Adrenal gland (tissue), 12 donors: ENCODE measurements around the gene PDCD1. TPM values are rescaled to one million over a fixed set of nuclear protein-coding genes. Genes with fewer than 3 reads are reported as not detected.

Experiments used
- DNase-seq, 7 donors: peaks; one replicate each; pipeline ENCODE4 v3.0.0-alpha.2; 2019 to 2020
- H3K27ac ChIP-seq, 5 donors: fragments of 200-600 bp; sonication (generic) in 4 of 5; 1 replicate in 3 of 5; 2 replicates in 2 of 5; pipeline versions ENCODE4 v1.5.1 to v1.8.0; 2016 to 2020; ENCODE audit warnings: mild to moderate bottlenecking in 1 of 5
- H3K27me3 ChIP-seq: fragments of 200-600 bp; 2 replicates; pipeline ENCODE4 v1.8.0; 2021
- H3K36me3 ChIP-seq, 2 donors: fragments of 200-600 bp; replicated peaks in 1 of 2; 1 replicate in 1 of 2; 2 replicates in 1 of 2; pipeline versions ENCODE4 v1.5.1 to v1.8.0; 2018 to 2022
- H3K4me1 ChIP-seq, 2 donors: fragments of 200-600 bp; replicated peaks in 1 of 2; 1 replicate in 1 of 2; 2 replicates in 1 of 2; pipeline versions ENCODE4 v1.5.1 to v1.8.0; 2018 to 2021
- H3K4me3 ChIP-seq, 4 donors: fragments of 200-600 bp; sonication (generic) in 3 of 4; one replicate each; pipeline ENCODE4 v1.5.1; 2016 to 2018
- H3K9me3 ChIP-seq, 3 donors: fragments of 200-600 bp; sonication (generic) in 1 of 3; replicated peaks in 1 of 3; 1 replicate in 2 of 3; 2 replicates in 1 of 3; pipeline versions ENCODE4 v1.5.1 to v1.8.0; 2016 to 2021
- CTCF ChIP-seq, 6 experiments: fragments of 450-650 bp in 4 of 6; fragments of 200-600 bp in 2 of 6; sonication (generic) in 1 of 6; IDR thresholded peaks; 1 replicate in 5 of 6; 2 replicates in 1 of 6; pipeline versions ENCODE4 v1.5.1 to v1.8.0; 2016 to 2021; ENCODE audit warnings: antibody characterized with exemption in 6 of 6, mild to moderate bottlenecking in 2 of 6, moderate library complexity in 1 of 6
- POLR2A ChIP-seq, 2 donors: fragments of 450-650 bp; IDR thresholded peaks; one replicate each; pipeline ENCODE4 v1.6.1; 2017; ENCODE audit warnings: antibody characterized with exemption in 2 of 2, mild to moderate bottlenecking in 2 of 2, moderate library complexity in 1 of 2
- WGBS, 4 donors: extraction: QIAGEN DNeasy Blood & Tissue Kit in 2 of 4; methylation state at CpG; one replicate each; pipeline versions ENCODE4 v1.1.5 to v1.1.7; 2013 to 2017; 5-methylcytosine and 5-hydroxymethylcytosine counted together
- intact Hi-C, 2 donors: fragments of 100-400 bp; cut with DNase I; formaldehyde crosslinking; loops; one replicate each; pipeline versions ENCODE4 v1.14.1 to v1.15.0; 2022 to 2023
- polyA plus RNA-seq, 3 donors: library from polyadenylated mRNA; stranded (reverse); fragments of 200-250 nt in 2 of 3; fragments of 350-450 nt in 1 of 3; fragmentation: Illumina TruSeq in 1 of 3; extraction: RNeasy Lipid Tissue Mini Kit (QIAGEN cat#74804) in 1 of 3; gene quantifications; one replicate each; pipeline ENCODE4 v1.2.3, GENCODE V29; 2013 to 2014
- total RNA-seq, 9 donors: library from RNA; depleted of rRNA in 4 of 9; stranded (reverse); fragments of >200 nt in 4 of 9; fragments of 120-200 nt in 1 of 9; fragmentation: NEBNext Ultra II Directional in 1 of 9; extraction: Animal tissue kit (Norgen Biotek cat#: 25700) in 1 of 9; gene quantifications; one replicate each; pipeline versions ENCODE4 v1.1.0 to v1.2.4, GENCODE V29; 2013 to 2023
- donor health status: healthy with polysubstance abuse.
- donor health status: Bipolar disorder and iron deficiency.
- donor health status: DM: yes; HTN: yes; CAD: no.
- donor health status: DM: no; HTN: no; CAD: no.
- donor health status: DM: no; HTN: no; CAD: no.
- donor health status: DM: yes; HTN: yes; CAD: no.

PDCD1 gene
- total and polyA plus RNA-seq, 12 donors = 0.23 to 2.0 (median 0.45) TPM; not detected in 4

- whole genome bisulfite sequencing, 4 donors = 84 to 91% (median 89%) methylated on average over 16 to 39 of the region's 39 CpGs
- Histone ChIP-seq H3K4me3 (no peak overlapping the region), H3K27me3 (no peaks in the 10 kb centered on the region), H3K4me1 (no peaks in the 10 kb centered on the region), H3K27ac (no peak overlapping the region), H3K9me3 (no peaks in the 10 kb centered on the region), H3K36me3 (no peaks in the 10 kb centered on the region)
- intact Hi-C loops = no loop called here
- TF ChIP-seq POLR2A (IDR thresholded peaks at IDR 0.05) = no peak
- TF ChIP-seq CTCF (IDR thresholded peaks at IDR 0.05) = no peak
- peak in 3 of 7 donors; percentile 9 to 24 (median 13) for DNase-seq
These were observed 6.3 kb downstream of the PDCD1 start for GRCh38 chr2:241852116-241852980.

- no peak overlapping the region for H3K27ac ChIP-seq
- DNase-seq = peak in 2 of 7 donors; percentile 5 to 34
- H3K4me3 ChIP-seq = no peak overlapping the region
- H3K9me3 ChIP-seq = no peaks in the 10 kb centered on the region
- H3K4me1 ChIP-seq = no peaks in the 10 kb centered on the region
- no peaks in the 10 kb centered on the region for H3K27me3 ChIP-seq
- intact Hi-C loops = no loop called here
- WGBS, 4 donors = 77 to 89% (median 88%) methylated on average over 11 to 26 of the region's 26 CpGs
- no peaks in the 10 kb centered on the region for H3K36me3 ChIP-seq
- no peak for TF ChIP-seq POLR2A (IDR thresholded peaks at IDR 0.05)
These were observed 7.2 kb downstream of the PDCD1 start for GRCh38 chr2:241851325-241852115.

- H3K9me3 ChIP-seq = no peaks in the 10 kb centered on the region
- H3K36me3 ChIP-seq = no peaks in the 10 kb centered on the region
- no peaks in the 10 kb centered on the region for H3K27me3 ChIP-seq
- no peak for TF ChIP-seq CTCF (IDR thresholded peaks at IDR 0.05)
- no peak for TF ChIP-seq POLR2A (IDR thresholded peaks at IDR 0.05)
- DNase-seq = peak in 2 of 7 donors; percentile 16 to 28
- intact Hi-C loops = no loop called here
- H3K27ac ChIP-seq = no peak overlapping the region
- H3K4me1 ChIP-seq = no peaks in the 10 kb centered on the region
- WGBS, 4 donors = 79 to 93% (median 89%) methylated on average over 5 to 27 of the region's 27 CpGs
- H3K4me3 ChIP-seq = no peak overlapping the region
These were observed 8.0 kb downstream of the PDCD1 start for GRCh38 chr2:241850544-241851324.

- Histone ChIP-seq H3K36me3 (no peaks in the 10 kb centered on the region), H3K27me3 (no peaks in the 10 kb centered on the region), H3K9me3 (no peaks in the 10 kb centered on the region), H3K27ac (no peak overlapping the region), H3K4me3 (no peak overlapping the region), H3K4me1 (no peaks in the 10 kb centered on the region)
- no peak for TF ChIP-seq POLR2A (IDR thresholded peaks at IDR 0.05)
- TF ChIP-seq CTCF (IDR thresholded peaks at IDR 0.05) = no peak
- DNase-seq = peak in 2 of 7 donors; percentile 12 to 25
- intact Hi-C loops = no loop called here
- WGBS, 4 donors = 77 to 92% (median 84%) methylated on average over 9 to 16 of the region's 16 CpGs
These were observed 8.8 kb downstream of the PDCD1 start for GRCh38 chr2:241849616-241850543.
